GM21619 (cell line): ENCODE results near the gene CHTF18.

Experiments
- ATAC-seq: cut with Tn5 transposase; IDR thresholded peaks from one replicate; pipeline ENCODE4 v1.9.1; 2021; ENCODE audit not compliant: unreplicated experiment

The CHTF18 gene

GRCh38 chr16:760065-760464 is 28.4 kb upstream of the CHTF18 start:
- no peak for ATAC-seq

GRCh38 chr16:760545-761343 is 27.7 kb upstream of the CHTF18 start, which contains the start of gene MSLN:
MSLN (plus strand) TSS chr16:760734; CDS start chr16:762681, 1,947 bp downstream.
- no peak for ATAC-seq

- ATAC-seq: no peak
Observed at GRCh38 chr16:761625-762513, 26.6 kb upstream of the CHTF18 start.

GRCh38 chr16:762595-763268 is 25.7 kb upstream of the CHTF18 start:
- ATAC-seq: no peak

- no peak for ATAC-seq
Observed at GRCh38 chr16:763369-764183, 24.8 kb upstream of the CHTF18 start.

GRCh38 chr16:764184-764750 is 24.2 kb upstream of the CHTF18 start:
- ATAC-seq: no peak

- ATAC-seq: no peak
Observed at GRCh38 chr16:764848-765487, 23.5 kb upstream of the CHTF18 start.

GRCh38 chr16:765488-765865 is 22.9 kb upstream of the CHTF18 start:
- no peak for ATAC-seq

- ATAC-seq: no peak
Observed at GRCh38 chr16:766008-766819, 22.2 kb upstream of the CHTF18 start.

GRCh38 chr16:766820-767640 is 21.4 kb upstream of the CHTF18 start:
- ATAC-seq: no peak

- ATAC-seq: no peak
Observed at GRCh38 chr16:767743-768235, 20.6 kb upstream of the CHTF18 start.

GRCh38 chr16:768428-768827 is 20.0 kb upstream of the CHTF18 start:
- no peak for ATAC-seq

GRCh38 chr16:769184-769784 is 19.1 kb upstream of the CHTF18 start:
- ATAC-seq: no peak

- no peak for ATAC-seq
Observed at GRCh38 chr16:769934-770333, 18.5 kb upstream of the CHTF18 start.

GRCh38 chr16:770411-770810 is 18.0 kb upstream of the CHTF18 start:
- no peak for ATAC-seq

GRCh38 chr16:772959-773358 is 15.5 kb upstream of the CHTF18 start:
- ATAC-seq: no peak
